8988T (cell line): ENCODE measurements around the gene MRTO4.
"Not testable (repeated sequence)": the region's sequence is repeated elsewhere in the genome, so short reads cannot be mapped to it uniquely, and the experiment has no call there.

Experiments used
- DNase-seq: peaks from one replicate; pipeline ENCODE4 v3.0.0; 2011

Gene MRTO4

DNA sequence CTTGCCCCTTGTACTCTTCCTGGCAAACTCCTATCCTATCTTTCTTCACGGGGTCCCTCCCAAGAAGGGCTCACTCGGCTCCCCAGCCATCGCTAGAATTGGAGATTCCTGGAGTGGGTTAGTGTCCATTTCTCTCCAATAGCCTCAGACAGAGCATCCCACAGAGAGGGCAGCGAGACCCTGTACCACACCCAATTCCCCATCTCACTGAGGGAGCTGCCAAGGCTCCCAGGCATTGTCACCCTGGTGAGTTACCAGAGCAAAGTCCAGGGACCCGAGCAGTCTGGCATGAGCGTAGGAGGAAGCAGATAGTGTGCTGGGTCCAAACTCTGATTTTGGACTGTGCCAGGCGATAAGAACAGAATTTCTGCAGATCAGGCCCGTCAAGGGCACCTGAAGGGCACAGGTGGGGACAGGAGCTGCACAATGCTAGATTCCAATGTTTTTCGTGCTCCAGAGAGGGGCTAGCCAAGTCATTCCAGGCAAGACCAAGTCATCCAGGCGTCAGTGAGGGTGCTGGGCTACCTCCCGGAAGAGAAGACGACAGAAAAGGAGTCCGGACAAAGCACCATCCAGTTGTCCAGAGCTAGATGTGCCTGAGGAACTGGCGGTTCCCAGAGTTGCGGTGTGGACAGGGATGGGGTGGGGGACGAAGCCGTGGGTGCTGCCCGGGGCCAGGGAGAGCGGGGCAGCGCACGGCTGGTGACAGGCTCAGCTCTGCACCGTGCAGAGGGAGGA, 21.7 kb downstream of the MRTO4 start:
- no peak for DNase-seq

DNA sequence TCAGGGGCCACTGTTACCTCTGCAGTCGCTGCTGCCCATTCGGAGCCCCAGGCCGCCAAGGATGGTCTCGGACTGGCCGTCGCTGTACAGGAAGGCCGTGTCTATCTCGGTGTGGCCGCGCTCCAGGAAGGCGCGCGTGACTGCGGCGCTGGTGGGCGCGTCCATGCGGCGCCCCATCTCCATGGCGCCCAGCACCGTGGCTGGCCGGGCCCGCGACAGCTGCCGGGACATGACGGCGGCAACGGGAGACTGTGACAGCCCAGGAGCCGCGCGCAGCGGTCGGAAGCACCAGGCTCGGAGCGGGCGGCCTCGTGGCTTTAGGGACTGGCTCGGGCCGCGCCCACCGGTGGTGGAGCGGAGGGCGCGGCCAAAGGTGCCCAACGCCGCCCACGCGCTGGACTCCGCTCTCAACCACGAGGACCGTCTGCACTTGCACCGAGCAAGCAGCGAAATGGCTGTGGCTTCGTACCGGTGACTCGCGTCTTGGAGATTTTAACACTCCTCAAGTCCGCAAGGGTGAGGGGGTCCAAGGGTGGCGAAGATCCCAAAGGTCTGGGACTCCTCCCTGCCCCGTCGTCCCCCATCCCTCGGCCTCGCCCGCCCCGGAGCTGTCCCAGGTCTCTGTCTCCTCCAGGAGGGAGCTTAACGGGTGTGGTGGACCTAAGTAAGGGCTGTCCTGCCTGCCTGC, 22.4 kb downstream of the MRTO4 start:
- DNase-seq = not testable (repeated sequence)

DNA sequence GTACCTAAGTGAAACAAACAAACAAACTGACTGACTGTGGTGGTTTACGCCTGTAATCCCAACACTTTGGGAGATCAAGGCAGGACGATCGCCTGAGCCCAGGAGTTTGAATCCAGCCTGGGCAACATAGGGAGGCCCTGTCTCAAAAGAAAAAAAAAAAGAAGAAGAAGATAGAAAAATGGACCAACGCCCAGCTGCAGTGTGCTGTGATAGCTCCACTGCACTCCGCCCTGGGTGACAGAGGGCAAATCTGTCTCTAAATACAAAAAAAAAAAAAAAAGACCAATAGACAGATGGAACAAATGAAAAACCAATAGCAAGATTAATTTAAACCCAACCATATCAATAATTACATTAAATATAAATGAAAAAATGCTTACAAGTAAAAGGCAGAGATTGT, 23.0 kb downstream of the MRTO4 start:
- no peak for DNase-seq

DNA sequence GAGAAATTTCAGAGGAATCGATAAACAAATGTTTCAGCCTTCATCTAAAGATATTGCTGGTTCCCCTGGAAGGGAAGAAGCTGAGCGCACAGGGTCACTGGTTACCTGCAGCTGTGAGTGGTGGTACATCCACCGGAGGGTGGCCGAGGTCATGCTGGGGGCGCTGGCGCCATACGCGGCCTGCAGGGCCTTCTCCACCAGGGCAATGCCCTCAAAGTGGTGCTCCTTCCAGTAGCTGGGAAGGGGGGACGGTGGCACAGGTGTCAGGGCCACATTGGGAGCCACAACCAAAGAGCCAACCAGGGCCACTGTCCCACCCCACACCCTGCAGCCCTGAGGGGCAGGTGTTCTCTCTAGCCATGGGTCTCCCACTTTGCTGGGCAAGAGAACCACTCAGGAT, 32.3 kb downstream of the MRTO4 start:
- DNase-seq = no peak

DNA sequence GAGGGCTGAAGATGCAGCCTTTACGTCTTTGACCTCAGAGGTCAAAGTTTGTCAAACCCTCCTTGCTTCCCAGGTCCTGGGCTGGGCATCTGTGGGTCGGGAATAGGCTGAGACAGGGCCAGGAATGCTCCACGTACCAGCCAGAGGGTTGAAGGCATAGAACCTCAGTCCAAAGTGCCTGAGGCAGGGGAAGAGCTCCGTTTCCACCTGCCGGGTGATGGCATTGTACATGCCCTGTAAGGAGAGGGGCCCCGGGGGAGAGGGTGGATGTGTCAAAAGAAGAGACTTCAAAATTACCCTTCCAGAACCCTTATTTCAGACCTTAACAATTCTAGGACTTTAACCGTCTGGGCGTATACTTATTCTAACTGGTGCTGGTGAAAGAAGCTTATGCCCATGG, 33.3 kb downstream of the MRTO4 start:
- DNase-seq = no peak

DNA sequence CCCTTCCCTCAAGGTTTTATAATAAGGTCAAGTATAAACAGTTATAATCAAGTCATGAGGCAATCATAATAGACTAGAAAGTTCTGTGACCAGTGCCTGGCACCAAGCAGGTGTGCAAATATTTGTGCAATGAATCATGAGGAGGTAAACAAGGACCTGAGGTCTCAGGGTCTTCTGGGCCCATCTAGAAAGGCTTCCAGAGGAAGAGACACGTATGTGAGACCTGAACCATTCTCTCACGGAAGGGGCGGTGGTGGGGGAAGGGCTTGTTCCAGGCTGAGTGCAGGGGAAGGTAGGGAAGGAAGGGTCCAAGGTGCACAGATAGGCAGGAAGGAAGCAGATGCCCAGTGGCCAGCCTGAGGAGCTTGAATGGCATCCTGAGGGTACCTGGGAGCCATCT, 33.8 kb downstream of the MRTO4 start:
- DNase-seq = not testable (repeated sequence)

DNA sequence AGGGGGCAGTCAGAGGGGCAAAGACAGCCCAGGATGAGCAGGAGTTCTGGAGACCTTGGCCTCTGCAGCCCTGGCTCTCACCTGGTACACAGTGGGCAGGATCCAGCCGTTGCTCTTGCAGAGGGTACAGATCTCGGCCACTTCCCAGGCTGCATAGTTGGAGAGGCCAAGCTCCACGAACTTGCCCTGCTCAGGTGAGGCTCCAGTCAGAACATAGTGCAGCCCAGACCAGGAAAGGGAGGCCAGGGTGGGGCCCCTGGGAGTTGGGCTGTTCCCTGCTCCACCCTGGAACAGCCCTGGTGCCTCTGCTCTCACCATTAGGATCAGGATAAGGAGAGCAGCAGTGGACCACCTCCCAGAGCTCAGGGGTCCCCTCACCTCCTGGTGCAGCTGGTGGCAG, 34.2 kb downstream of the MRTO4 start:
- DNase-seq = not testable (repeated sequence)

DNA sequence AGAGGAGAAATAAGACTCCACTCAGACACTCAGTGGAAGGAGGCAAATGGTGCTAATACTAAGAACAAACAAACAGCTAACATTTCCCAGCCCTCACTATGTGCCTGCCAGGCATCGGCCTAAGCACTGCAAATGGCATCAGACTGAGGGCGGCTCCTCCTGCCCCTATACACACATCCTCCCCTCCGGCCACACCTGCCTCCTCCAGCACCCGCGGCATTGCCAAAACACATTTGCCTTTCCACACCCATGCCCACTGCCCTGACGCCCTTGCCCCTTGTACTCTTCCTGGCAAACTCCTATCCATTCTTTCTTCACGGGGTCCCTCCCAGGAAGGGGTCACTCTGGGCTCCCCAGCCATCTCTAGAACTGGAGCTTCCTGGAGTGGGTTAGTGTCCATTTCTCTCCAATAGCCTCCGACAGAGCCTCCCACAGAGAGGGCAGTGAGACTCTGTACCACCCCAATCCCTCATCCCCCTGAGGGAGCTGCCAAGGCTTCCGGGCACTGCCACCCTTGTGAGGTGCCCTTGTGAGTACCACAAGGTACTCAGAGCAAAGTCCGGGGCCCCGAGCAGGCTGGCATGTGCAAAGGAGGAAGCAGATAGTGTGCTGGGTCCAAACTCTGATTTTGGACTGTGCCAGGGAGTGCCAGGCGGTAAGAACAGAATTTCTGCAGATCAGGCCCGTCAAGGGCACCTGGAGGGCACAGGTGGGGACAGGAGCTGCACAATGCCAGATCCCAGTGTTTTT, 36.0 kb downstream of the MRTO4 start:
- DNase-seq = no peak

DNA sequence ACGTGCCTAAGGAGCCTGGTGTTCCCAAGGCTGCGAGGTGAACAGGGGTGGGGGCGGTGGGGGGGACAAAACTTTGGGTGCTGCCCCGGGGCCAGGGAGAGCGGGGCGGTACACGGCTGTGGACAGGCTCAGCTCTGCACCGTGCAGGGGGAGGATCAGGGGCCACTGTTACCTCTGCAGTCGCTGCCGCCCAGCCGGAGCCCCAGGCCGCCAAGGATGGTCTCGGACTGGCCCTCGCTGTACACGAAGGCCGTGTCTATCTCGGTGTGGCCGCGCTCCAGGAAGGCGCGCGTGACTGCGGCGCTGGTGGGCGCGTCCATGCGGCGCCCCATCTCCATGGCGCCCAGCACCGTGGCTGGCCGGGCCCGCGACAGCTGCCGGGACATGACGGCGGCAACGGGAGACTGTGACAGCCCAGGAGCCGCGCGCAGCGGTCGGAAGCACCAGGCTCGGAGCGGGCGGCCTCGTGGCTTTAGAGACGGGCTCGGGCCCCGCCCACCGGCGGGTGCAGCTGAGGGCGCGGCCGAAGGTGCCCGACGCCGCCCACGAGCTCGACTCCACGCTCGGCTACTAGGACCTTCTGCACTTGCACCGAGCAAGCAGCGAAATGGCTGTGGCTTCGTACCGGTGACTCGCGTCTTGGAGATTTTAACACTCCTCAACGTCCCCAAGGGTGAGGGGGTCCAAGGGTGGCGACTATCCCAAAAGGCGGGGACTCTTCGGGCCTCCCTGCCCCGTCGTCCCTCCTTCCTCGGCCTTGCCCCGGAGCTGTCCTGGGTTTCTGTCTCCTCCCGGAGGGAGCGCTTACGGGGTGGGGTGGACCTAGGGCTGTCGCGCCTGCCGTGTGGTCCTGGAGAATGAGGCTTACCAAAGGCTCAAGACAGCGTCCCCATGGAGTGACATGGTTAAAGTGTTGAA, 37.0 kb downstream of the MRTO4 start, which contains the start of gene AKR7A3:
TSS of gene AKR7A3 (minus strand) at position 447 of the 918 bp plus-strand sequence. CDS start at position 386, 61 bp downstream.
- DNase-seq = peak; percentile 63

DNA sequence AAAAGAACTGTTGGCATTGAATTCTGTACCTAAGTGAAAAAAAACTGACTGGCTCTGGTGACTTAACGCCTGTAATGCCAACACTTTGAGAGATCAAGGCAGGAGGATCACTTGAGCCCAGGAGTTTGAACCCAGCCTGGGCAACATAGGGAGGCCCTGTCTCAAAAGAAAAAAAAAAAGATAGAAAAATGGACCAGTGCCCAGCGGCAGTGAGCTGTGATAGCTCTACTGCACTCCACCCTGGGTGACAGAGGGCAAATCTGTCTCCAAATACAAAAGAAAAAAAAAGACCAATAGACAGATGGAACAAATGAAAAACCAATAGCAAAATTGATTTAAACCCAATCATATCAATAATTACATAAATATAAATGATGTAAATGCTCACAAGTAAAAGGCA, 37.6 kb downstream of the MRTO4 start:
- no peak for DNase-seq

DNA sequence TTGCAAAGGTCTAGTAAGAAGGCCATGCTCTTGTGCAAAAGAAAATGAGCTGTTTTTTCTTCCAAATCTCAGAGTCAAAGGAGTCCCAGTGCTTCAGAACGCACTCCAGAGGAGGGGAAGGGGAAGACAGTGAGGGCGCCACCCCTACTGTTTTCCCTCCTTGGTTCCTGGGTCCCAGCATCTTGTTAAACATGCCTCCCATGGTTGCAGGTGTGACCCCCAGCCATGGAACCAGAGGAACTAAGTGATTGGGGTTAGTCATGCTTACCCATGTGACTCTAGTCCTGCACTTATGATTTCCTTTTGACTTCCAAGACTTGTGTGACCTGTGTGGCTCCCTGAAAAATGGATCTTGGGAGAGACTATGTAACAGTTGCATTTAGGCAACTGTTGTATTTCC, 43.0 kb downstream of the MRTO4 start:
- no peak for DNase-seq

DNA sequence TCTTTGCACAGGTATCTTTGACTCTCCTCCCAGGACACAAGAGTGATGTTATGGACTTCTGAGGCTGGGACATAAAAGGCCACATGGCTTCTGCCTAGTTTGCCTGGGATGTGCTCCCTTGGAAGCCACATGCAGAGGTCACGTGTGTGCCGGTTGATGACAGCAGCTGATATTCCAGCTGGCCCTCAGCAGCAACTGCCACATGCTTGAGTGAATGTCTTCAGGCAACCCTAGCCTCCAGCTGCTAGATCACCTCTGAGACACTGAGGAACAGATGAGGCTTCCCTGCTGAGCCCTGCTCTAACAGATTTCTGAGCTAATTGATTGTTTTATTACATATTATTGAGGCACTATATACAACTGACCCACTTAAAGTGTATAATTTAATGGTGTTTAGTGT, 48.6 kb downstream of the MRTO4 start:
- DNase-seq = no peak

DNA sequence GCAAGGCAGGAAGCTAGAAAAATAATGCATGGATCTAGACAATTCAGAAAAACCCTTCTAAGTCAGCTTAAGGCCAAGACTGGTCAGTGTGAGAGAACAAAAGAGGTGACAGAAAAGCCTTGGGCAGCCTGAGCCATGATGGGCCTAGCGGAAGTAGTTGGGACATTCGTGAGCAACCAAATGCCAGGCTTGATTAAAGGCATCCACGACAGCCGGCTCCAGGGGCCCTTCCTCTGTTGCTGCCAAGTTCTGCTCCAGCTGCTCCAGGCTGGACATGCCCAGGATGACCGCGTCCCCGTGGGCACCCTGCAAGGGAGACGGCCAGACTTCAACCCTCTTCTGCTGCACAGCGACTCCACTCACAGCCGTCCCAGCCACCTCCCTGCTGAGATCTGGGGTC, 52.5 kb downstream of the MRTO4 start:
- DNase-seq = not testable (repeated sequence)

DNA sequence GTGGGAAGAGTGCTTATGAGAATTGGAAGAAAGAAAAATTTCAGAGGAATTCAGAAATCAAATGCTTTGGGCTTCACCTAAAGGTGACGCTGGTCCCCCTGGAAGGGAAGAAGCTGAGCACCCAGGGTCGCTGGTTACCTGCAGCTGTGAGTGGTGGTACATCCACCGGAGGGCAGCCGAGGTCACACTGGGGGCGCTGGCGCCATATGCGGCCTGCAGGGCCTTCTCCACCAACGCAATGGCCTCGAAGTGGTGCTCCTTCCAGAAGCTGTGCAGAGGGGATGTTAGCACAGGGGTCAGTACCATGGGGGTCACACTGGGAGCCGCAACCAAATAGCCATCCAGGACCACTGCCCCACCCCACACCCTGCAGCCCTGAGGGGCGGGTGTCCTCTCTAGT, 54.3 kb downstream of the MRTO4 start:
- DNase-seq = no peak

DNA sequence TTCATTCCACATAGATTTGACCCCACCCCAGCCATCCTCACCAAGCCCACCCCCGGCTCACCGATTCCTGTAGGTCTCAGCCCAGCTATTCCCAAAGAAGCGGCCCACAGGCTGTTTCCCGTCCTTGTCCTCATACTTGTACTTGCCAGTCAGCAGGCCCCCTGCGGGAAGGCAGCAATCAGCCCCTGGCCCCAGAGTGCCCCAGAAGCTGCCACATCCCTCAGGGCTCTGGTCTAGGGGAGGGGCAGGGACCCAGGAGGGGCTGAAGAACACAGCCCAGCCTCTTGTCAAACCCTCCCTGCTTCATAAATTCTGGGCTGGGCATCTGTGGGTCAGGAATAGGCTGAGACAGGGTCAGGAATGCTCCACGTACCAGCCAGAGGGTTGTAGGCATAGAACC, 55.3 kb downstream of the MRTO4 start:
- DNase-seq = no peak

DNA sequence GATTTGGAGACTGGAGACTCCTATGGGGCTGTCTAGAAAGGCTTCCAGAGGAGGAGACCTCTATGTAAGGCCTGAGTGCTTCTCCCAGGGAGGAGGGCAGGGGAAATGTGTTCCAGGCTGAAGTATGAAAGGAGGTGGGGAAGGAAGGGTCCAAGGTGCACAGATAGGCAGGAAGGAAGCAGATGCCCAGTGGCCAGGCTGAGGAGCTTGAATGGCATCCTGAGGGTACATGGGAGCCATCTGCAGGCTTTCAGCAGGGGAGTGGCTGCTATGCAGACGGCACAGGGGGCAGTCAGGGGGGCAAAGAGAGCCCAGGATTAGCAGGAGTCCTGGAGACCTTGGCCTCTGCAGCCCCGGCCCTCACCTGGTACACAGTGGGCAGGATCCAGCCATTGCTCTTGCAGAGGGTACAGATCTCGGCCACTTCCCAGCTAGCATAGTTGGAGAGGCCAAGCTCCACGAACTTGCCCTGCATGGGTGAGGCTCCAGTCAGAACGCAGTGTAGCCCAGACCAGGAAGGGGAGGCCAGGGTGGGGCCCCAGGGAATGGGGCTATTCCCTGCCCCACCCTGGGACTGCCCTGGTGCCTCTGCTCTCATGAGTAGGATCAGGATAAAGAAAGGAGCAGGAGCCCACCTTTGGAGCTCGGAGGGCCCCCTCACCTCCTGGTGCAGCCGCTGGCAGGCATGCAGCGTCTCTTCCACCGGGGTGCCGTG, 56.3 kb downstream of the MRTO4 start:
- DNase-seq = no peak

DNA sequence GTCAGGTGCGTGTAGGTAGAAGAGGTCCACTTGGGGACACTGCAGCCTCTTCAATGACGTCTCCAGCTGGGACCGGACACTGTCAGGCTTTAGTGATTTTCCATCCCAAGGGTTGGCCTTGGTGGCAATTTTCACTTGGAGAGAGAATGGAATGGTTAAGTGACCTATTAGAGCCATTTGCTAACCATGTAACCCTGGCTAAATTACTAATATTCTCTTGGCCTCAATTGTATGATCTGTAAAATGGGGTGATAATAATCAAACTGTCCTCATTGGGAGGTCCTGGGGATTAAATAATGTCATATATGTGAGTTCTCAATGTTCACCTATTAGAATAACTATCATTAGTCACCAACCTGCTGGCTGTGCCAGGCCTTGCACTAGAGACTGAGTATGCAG, 56.9 kb downstream of the MRTO4 start:
- DNase-seq = no peak

DNA sequence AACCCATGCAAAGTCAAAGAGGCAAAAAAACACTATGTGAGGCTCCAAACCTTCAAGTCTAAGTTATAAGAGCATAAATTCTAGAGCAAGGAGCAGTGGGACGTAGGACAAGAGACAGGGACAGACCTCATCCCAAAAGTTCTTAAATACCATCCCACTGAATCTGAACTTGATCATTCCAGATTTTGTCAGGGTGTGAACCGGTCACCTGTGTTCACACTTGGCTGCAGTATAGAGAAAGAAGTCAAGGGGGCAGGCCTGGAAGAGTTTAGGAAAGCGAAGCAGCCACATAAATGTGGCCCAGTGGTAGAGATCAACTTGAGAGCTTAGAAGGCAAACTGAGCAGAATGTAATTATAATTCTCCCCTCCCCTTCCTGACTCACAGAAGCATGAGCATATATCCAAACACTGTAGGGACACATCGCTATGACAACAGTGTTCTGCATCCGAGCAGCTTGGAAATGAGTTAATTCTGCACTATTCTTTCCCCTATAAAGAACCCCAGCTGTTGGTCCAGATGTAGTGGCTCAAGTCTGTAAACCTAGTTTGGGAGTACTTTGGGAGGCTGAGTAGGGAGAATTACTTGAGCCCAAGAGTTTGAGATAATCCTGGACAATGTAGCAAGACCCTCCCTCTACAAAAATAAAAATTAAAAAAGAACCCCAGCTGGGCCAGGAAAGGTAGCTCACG, 57.7 kb downstream of the MRTO4 start:
- DNase-seq = no peak
